ENCODE data around the gene GORAB.

- TF ChIP-seq CTCF (IDR thresholded peaks at IDR 0.05; ENCODE audit: insufficient read depth, low read depth, low read length) (no peak), EZH2 (IDR thresholded peaks at IDR 0.05; ENCODE audit: insufficient read depth, low read length) (no peak)
These were observed 37.6 kb upstream of the GORAB start for GRCh38 chr1:170494369-170494768.

Measured in astrocyte (in vitro differentiated cells and primary cell).